ENCODE measurements around the gene CUX1. TPM values are rescaled to one million over a fixed set of nuclear protein-coding genes. Genes with fewer than 3 reads are reported as not detected.

CUX1 gene
- total RNA-seq, 1 experiment from 2014 or later, result 53.5 TPM

GRCh38 chr7:101877882-101878591, 60.6 kb downstream of the CUX1 start:
- Mint-ChIP-seq H3K27me3 (ENCODE audit: low read depth) (no peaks in the 10 kb centered on the region), H3K4me3 (no peak overlapping the region), H3K36me3 (ENCODE audit: insufficient read depth in 1 of 3, low read depth in 3 of 3) (0 out of 7 replicates have a peak, but pooled peaks cover 0 to 3% (median 0%) of the 10 kb centered on the region in 3 experiments), H3K9me3 (no peaks in the 10 kb centered on the region), H3K4me1 (peaks cover 63 to 71% of the 10 kb centered on the region in 2 experiments), H3K27ac (peak overlapping the region; percentile 52 to 79 (median 77); a peak in 4 of 7 replicates)
- peaks cover 2% of the 10 kb centered on the region for H4K20me1 ChIP-seq (ENCODE audit: control insufficient read depth, insufficient read depth, insufficient read length)
- H3K27me3 ChIP-seq (ENCODE audit: insufficient read depth, low read length), result no peaks in the 10 kb centered on the region; the same call in 1 of the 2 replicates
- no peak overlapping the region for H3K9ac ChIP-seq (ENCODE audit: extremely low read depth, insufficient read length, low read length)
- no peak for DNase-seq
- H3K79me2 ChIP-seq (ENCODE audit: insufficient read depth, low read length), result peaks cover 41% of the 10 kb centered on the region
- H4K8ac ChIP-seq (replicated peaks; ENCODE audit: insufficient read length, low read depth, low read length), result no peak overlapping the region
- no peak overlapping the region for H3K18ac ChIP-seq (ENCODE audit: insufficient read length, low read depth, low read length)
- H3K56ac ChIP-seq (ENCODE audit: insufficient read length, low read depth, low read length), result no peak overlapping the region
- no peak overlapping the region for H3T11ph ChIP-seq (ENCODE audit: low read length)
- no peak overlapping the region for H4K91ac ChIP-seq (ENCODE audit: insufficient read length, low read depth, low read length)
- peak overlapping the region; percentile 50; the same call in 1 of the 2 replicates for H3K14ac ChIP-seq (ENCODE audit: insufficient read depth, low read length)
- no peak overlapping the region for H2BK15ac ChIP-seq (ENCODE audit: low read depth, low read length)
- H3K79me1 ChIP-seq (ENCODE audit: insufficient read depth, low read depth, low read length, poor library complexity, severe bottlenecking), result peaks cover 6% of the 10 kb centered on the region
- H2BK20ac ChIP-seq (ENCODE audit: low read depth, low read length, poor library complexity, severe bottlenecking), result no peak overlapping the region
- H3K23ac ChIP-seq (ENCODE audit: insufficient read length, low read depth, low read length), result no peak overlapping the region
- H3K9me3 ChIP-seq (ENCODE audit: control insufficient read depth, low read depth, low read length), result no peaks in the 10 kb centered on the region
- H2BK120ac ChIP-seq (ENCODE audit: low read depth, low read length, poor library complexity, severe bottlenecking), result no peak overlapping the region
- no peak overlapping the region for H4K5ac ChIP-seq (ENCODE audit: insufficient read length, low read depth, low read length)
- H3K23me2 ChIP-seq (ENCODE audit: insufficient read length, low read depth, low read length, poor library complexity, severe bottlenecking), result no peaks in the 10 kb centered on the region
- no peak overlapping the region for H3K4me2 ChIP-seq (ENCODE audit: insufficient read depth, insufficient read length, low read length)
- no peak overlapping the region for H3K27ac ChIP-seq (ENCODE audit: insufficient read length, low read depth, low read length)
- no peak overlapping the region for H3K4ac ChIP-seq (ENCODE audit: low read depth, low read length)
- TF ChIP-seq CTCF (conservative IDR thresholded peaks at IDR 0.05), result no peak
- no peak overlapping the region for H2BK12ac ChIP-seq (ENCODE audit: insufficient read length, low read depth, low read length)
- H3K4me1 ChIP-seq (ENCODE audit: insufficient read depth, low read length), result peaks cover 9% of the 10 kb centered on the region; the same call in 1 of the 2 replicates
- no peak overlapping the region for H2BK5ac ChIP-seq (ENCODE audit: insufficient read length, low read length)
- WGBS (ENCODE audit: extremely low coverage, insufficient read length, low lambda C conversion rate), result no CpG with 5 or more reads among the region's 12 CpGs
- no peak overlapping the region for H2AK5ac ChIP-seq (ENCODE audit: insufficient read length, low read length)
- H2AFZ ChIP-seq (ENCODE audit: low read length), result no peak overlapping the region

Data from H9 (cell line).